Measurements from ENCODE around the gene CDKAL1. TPM values are rescaled to one million over a fixed set of nuclear protein-coding genes. Genes with fewer than 3 reads are reported as not detected.

CDKAL1 gene
- total RNA-seq, 1 donor from 2014 or later, result 9.6 TPM

- H3K27me3 Mint-ChIP-seq (ENCODE audit: low read depth), result no peaks in the 10 kb centered on the region
- H3K4me3 Mint-ChIP-seq (ENCODE audit: unreplicated experiment), result no peak overlapping the region
- TF ChIP-seq CTCF (IDR thresholded peaks at IDR 0.05), result no peak
- H3K36me3 Mint-ChIP-seq (ENCODE audit: low read depth), result no peaks in the 10 kb centered on the region
- DNase-seq (ENCODE audit: low spot score), result no peak
- H3K4me1 Mint-ChIP-seq (ENCODE audit: low read depth), result no peaks in the 10 kb centered on the region
- no peak overlapping the region for H3K27ac Mint-ChIP-seq (ENCODE audit: unreplicated experiment)
- H3K9me3 Mint-ChIP-seq (ENCODE audit: low read depth), result no peaks in the 10 kb centered on the region
Measured at GRCh38 chr6:20630617-20631548, 96.6 kb downstream of the CDKAL1 start.

GRCh38 chr6:20631549-20631924 lies 97.3 kb downstream of the CDKAL1 start:
- no peaks in the 10 kb centered on the region for H3K9me3 Mint-ChIP-seq (ENCODE audit: low read depth)
- no peak for TF ChIP-seq CTCF (IDR thresholded peaks at IDR 0.05)
- DNase-seq (ENCODE audit: low spot score), result no peak
- no peaks in the 10 kb centered on the region for H3K36me3 Mint-ChIP-seq (ENCODE audit: low read depth)
- no peak overlapping the region for H3K4me3 Mint-ChIP-seq (ENCODE audit: unreplicated experiment)
- H3K27me3 Mint-ChIP-seq (ENCODE audit: low read depth), result no peaks in the 10 kb centered on the region
- H3K27ac Mint-ChIP-seq (ENCODE audit: unreplicated experiment), result no peak overlapping the region
- H3K4me1 Mint-ChIP-seq (ENCODE audit: low read depth), result no peaks in the 10 kb centered on the region

- Mint-ChIP-seq H3K4me1 (ENCODE audit: low read depth) (no peaks in the 10 kb centered on the region), H3K36me3 (ENCODE audit: low read depth) (no peaks in the 10 kb centered on the region), H3K27ac (ENCODE audit: unreplicated experiment) (no peak overlapping the region), H3K27me3 (ENCODE audit: low read depth) (no peaks in the 10 kb centered on the region), H3K9me3 (ENCODE audit: low read depth) (no peaks in the 10 kb centered on the region), H3K4me3 (ENCODE audit: unreplicated experiment) (no peak overlapping the region)
- no peak for TF ChIP-seq CTCF (IDR thresholded peaks at IDR 0.05)
- DNase-seq (ENCODE audit: low spot score), result no peak
Measured at GRCh38 chr6:20632696-20633095, 98.4 kb downstream of the CDKAL1 start.

- Mint-ChIP-seq H3K27ac (ENCODE audit: unreplicated experiment) (no peak overlapping the region), H3K9me3 (ENCODE audit: low read depth) (no peaks in the 10 kb centered on the region), H3K4me1 (ENCODE audit: low read depth) (no peaks in the 10 kb centered on the region), H3K27me3 (ENCODE audit: low read depth) (no peaks in the 10 kb centered on the region), H3K36me3 (ENCODE audit: low read depth) (no peaks in the 10 kb centered on the region), H3K4me3 (ENCODE audit: unreplicated experiment) (no peak overlapping the region)
- no peak for DNase-seq (ENCODE audit: low spot score)
- TF ChIP-seq CTCF (IDR thresholded peaks at IDR 0.05), result no peak
Measured at GRCh38 chr6:20633566-20634340, 99.5 kb downstream of the CDKAL1 start.

- Mint-ChIP-seq H3K9me3 (ENCODE audit: low read depth) (no peaks in the 10 kb centered on the region), H3K36me3 (ENCODE audit: low read depth) (peaks cover 4% of the 10 kb centered on the region), H3K27me3 (ENCODE audit: low read depth) (no peaks in the 10 kb centered on the region), H3K4me1 (ENCODE audit: low read depth) (no peaks in the 10 kb centered on the region), H3K4me3 (ENCODE audit: unreplicated experiment) (no peak overlapping the region), H3K27ac (ENCODE audit: unreplicated experiment) (no peak overlapping the region)
- DNase-seq (ENCODE audit: low spot score), result no peak
- TF ChIP-seq CTCF (IDR thresholded peaks at IDR 0.05), result no peak
Measured at GRCh38 chr6:20639161-20639560, 104.9 kb downstream of the CDKAL1 start.
